ENCODE measurements around the gene OLFML2A.

The OLFML2A gene

DNA sequence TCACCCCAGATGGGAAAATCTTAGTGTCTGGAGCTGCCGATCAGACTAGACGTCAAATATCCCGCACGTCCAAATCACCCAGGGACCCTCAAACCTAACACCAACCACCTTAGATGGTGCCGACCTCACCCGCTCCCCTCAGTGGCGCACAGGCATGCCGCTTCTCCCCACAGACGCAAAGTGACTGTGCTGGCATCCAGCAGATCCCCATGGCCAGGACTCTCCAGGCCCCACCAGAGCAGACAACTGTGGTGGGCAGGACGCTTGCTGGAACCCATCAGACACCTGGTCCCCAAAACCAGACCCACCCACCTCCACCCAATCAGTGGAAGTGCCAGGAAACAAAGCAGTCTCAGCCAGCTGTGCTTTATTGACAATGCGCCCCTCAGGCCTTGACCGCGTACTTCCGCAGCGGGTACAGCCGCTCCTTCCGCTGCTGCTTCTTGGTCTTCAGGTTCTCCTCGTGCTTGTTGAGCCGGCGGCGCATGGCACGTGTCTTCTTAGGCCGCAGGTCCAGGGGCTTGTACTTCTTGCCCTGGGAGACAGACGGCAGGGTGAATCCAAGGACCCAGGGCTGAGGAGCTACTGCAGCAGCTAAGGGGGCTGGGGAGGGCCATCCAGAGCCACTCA lies 80.7 kb downstream of the OLFML2A start:
- no peak for DNase-seq (ENCODE audit: low read depth)
- no peak overlapping the region for H3K4me3 ChIP-seq (ENCODE audit: control insufficient read depth, low read depth, low read length)
- TF ChIP-seq, protein P1, sequence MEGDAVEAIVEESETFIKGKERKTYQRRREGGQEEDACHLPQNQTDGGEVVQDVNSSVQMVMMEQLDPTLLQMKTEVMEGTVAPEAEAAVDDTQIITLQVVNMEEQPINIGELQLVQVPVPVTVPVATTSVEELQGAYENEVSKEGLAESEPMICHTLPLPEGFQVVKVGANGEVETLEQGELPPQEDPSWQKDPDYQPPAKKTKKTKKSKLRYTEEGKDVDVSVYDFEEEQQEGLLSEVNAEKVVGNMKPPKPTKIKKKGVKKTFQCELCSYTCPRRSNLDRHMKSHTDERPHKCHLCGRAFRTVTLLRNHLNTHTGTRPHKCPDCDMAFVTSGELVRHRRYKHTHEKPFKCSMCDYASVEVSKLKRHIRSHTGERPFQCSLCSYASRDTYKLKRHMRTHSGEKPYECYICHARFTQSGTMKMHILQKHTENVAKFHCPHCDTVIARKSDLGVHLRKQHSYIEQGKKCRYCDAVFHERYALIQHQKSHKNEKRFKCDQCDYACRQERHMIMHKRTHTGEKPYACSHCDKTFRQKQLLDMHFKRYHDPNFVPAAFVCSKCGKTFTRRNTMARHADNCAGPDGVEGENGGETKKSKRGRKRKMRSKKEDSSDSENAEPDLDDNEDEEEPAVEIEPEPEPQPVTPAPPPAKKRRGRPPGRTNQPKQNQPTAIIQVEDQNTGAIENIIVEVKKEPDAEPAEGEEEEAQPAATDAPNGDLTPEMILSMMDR (conservative IDR thresholded peaks at IDR 0.05; ENCODE audit: control insufficient read depth, insufficient read depth, low read depth, low read length) = no peak

DNA sequence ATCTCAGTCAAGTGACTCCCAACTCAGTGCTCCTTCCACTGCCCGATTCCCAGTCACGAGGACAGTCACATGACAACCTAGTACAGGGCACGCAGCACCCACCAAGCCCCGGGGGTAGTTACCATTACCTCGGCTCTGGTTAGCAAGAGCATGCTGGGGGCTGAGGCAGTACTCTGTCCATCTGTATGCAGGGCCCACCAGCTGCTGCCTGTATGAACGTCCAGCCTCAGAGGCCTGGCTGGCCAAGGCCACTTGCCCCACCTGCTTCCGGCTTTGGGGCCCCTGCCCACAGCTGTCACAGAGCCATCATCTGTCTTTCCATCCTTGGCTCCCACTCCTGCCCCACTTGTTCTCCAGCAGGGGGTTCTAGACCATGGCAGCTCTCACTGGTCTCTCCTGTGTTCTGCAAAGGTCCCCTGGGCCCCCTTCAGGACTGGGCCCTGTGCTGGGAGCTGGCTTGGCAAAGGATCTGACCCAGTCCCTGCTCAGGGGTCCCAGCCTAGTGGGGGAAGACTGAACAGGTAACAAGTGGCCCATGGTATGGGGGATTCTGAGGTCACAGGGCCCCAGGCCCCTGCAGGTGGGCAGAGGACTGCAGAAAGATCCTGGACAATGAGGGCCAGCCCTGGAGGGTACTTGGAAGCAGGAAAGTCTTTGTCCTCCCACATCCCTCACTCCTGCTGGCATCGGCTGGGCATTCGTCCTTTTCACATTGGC lies 81.6 kb downstream of the OLFML2A start:
- TF ChIP-seq, protein P1 (conservative IDR thresholded peaks at IDR 0.05; ENCODE audit: control insufficient read depth, insufficient read depth, low read depth, low read length) = no peak
- no peak overlapping the region for H3K4me3 ChIP-seq (ENCODE audit: control insufficient read depth, low read depth, low read length)

GRCh38 chr9:124859803-124860581 lies 83.1 kb downstream of the OLFML2A start:
- H3K4me3 ChIP-seq (ENCODE audit: control insufficient read depth, low read depth, low read length) = peak overlapping the region; percentile 98
- TF ChIP-seq, protein P1 (conservative IDR thresholded peaks at IDR 0.05; ENCODE audit: control insufficient read depth, insufficient read depth, low read depth, low read length) = no peak
- no peak for DNase-seq (ENCODE audit: low read depth)

More for the DNA sequence above, 81.6 kb downstream of the OLFML2A start:
- DNase-seq (ENCODE audit: low read depth) = no peak

DNA sequence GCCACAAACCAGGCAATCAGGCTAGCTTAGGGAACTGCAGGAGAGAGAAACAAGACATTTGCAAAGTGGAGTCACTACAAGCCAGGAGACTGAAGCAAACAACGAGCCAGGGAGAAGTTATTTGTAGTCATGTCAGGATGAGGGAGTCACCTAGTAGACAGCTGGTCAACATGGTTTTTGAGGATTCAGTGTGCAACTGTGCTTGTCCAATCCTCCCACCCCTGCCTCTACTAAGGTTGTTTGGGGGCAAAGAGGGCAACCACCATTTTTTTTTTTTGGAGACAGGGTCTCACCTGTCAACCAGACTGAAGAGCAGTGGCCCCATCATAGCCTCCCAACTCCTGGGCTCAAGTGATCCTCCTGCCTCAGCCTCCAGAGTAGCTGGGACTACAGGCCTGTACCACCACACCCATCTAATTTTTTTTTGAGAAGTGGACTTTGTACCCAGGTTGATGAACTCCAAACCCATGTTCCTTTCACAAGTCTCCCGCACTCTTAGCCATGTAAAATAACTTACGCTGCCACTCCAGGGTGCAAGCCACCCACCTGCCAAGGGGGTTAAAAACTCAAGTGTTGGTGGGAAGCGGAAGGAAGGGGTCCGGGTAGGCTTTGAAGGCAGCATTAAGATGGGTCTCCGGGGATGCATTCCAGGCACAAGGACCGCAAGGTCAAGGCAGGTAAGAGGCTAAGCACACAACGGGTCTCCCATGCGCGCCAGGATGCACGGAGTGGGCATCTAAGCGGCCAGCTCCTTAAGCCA lies 83.8 kb downstream of the OLFML2A start:
- no peak for DNase-seq (ENCODE audit: low read depth)
- peak overlapping the region; percentile 98 for H3K4me3 ChIP-seq (ENCODE audit: control insufficient read depth, low read depth, low read length)
- TF ChIP-seq, protein P1 (conservative IDR thresholded peaks at IDR 0.05; ENCODE audit: control insufficient read depth, insufficient read depth, low read depth, low read length) = no peak

DNA sequence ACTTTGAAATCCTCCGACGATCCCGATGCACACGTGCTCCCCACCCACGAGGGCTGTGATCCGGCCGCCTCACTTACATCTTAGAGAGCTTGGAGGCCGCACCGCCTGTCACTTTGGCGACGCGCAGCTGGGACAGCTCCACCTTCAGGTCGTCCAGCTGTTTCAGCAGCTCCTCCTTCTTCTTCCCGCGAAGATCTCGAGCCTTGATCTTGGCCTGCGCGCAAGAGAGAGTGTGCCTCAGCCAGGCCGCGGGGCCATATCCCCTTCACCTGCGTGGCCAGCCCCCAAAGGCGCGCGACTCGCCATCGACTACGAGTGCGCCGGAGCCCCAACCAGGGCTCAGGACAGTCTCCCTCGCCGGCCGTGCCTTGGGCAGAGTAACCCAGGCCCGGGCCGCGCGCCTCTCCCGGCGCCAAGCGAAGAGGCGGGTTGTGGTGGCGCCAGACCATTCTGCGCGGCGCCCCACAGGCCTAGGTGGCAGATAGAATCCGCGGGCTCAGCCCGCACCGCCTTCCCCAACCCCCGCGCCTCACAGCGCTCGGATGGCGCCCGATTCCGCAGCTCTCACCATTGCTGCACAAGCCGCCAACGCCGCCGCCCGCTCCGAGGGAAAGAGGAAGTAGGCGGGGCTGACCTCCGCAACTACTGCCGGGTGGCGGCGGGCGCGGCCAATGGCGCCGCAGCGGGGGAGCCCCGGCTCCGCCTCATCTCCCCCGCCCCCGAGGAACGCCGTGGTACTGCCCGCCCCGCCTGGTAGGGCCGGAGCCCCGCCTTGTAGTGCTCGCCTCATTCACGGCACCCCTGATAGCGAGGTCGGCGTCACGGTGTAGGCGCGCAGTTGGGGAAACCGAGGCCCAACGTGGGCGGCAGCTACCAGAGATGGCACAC lies 84.7 kb downstream of the OLFML2A start, which contains the start of the genes ARPC5L and RPL35:
Gene ARPC5L, plus strand, starts transcription at position 789 of the 888 bp plus-strand sequence. CDS start 7,161 bp downstream, outside the sequence.
Gene RPL35, minus strand, starts transcription at position 616 of the 888 bp plus-strand sequence. Its CDS starts 45 bp downstream, at position 571.
- TF ChIP-seq, protein P1 (conservative IDR thresholded peaks at IDR 0.05; ENCODE audit: control insufficient read depth, insufficient read depth, low read depth, low read length) = no peak
- peak; percentile 86 for DNase-seq (ENCODE audit: low read depth)
- H3K4me3 ChIP-seq (ENCODE audit: control insufficient read depth, low read depth, low read length) = peak within 1 kb of the TSS; percentile 98
